Measurements from ENCODE around the gene DDRGK1. TPM values are rescaled to one million over a fixed set of nuclear protein-coding genes. Genes with fewer than 3 reads are reported as not detected.

The DDRGK1 gene
- total RNA-seq, 1 donor from 2014 or later: 61.6 TPM

DNA sequence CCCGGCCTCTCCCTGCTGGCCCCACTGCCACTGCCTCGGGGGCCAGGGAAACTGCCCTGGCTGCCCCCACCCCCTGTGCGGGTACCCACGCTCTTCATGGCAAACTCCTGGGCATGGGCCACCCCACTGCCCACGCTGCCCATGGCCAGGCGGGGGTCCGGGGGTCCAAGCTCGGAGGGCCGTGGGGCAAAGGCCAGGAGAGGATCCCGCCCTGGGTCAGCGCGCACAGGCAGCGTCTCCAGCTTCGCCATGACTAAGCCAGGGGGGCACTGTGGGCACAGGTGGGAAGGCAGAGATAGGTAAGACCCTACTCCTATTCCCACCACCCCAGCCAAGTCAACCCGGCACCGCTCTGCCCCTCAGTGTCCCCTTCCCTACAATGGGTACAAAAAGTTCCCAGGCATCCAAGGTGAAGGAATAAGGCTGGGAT is 37.6 kb downstream of the DDRGK1 start:
- Mint-ChIP-seq H3K27me3 (peaks cover 13% of the 10 kb centered on the region), H3K4me1 (ENCODE audit: unreplicated experiment) (peaks cover 9% of the 10 kb centered on the region)

DNA sequence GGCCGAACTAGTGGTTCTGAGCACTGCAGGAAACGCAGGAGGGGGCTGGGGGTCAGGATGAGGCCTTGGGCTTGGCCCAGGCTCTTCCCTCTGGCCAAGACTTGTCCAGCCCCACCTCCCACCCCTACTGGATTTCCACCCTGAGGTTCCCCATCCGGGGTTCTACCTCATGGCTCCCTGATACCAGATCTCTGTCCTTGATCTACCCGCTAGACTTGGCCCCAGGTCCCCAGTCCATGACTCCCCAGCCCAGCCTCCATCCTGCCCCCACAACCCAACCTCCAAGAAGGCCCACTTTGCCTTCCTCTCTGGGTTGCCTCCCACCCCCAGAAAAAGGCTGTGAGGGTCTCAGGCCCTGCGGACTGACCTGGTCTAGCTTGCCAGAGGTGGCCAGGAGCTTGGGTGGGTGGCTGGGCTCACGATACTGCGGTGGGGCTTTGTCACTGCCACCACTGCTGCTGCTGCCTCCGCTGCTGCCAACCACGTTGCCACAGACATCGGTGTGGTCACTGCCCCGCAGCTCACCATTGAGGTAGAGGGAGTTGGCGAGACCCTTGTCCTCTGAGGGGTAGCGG is 38.1 kb downstream of the DDRGK1 start:
- Mint-ChIP-seq H3K27me3 (peaks cover 11% of the 10 kb centered on the region), H3K4me3 (no peak overlapping the region), H3K4me1 (ENCODE audit: unreplicated experiment) (peaks cover 7% of the 10 kb centered on the region), H3K36me3 (no peaks in the 10 kb centered on the region), H3K9me3 (no peaks in the 10 kb centered on the region), H3K27ac (no peak overlapping the region)
- TF ChIP-seq, protein P1, sequence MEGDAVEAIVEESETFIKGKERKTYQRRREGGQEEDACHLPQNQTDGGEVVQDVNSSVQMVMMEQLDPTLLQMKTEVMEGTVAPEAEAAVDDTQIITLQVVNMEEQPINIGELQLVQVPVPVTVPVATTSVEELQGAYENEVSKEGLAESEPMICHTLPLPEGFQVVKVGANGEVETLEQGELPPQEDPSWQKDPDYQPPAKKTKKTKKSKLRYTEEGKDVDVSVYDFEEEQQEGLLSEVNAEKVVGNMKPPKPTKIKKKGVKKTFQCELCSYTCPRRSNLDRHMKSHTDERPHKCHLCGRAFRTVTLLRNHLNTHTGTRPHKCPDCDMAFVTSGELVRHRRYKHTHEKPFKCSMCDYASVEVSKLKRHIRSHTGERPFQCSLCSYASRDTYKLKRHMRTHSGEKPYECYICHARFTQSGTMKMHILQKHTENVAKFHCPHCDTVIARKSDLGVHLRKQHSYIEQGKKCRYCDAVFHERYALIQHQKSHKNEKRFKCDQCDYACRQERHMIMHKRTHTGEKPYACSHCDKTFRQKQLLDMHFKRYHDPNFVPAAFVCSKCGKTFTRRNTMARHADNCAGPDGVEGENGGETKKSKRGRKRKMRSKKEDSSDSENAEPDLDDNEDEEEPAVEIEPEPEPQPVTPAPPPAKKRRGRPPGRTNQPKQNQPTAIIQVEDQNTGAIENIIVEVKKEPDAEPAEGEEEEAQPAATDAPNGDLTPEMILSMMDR (conservative IDR thresholded peaks at IDR 0.05): no peak
- no peak for DNase-seq (ENCODE audit: extremely low spot score, unreplicated experiment)

More for the DNA sequence above, 37.6 kb downstream of the DDRGK1 start:
- TF ChIP-seq, protein P1 (conservative IDR thresholded peaks at IDR 0.05): no peak
- H3K27ac Mint-ChIP-seq: no peak overlapping the region
- no peaks in the 10 kb centered on the region for H3K36me3 Mint-ChIP-seq
- DNase-seq (ENCODE audit: extremely low spot score, unreplicated experiment): no peak
- H3K4me3 Mint-ChIP-seq: no peak overlapping the region
- H3K9me3 Mint-ChIP-seq: no peaks in the 10 kb centered on the region

DNA sequence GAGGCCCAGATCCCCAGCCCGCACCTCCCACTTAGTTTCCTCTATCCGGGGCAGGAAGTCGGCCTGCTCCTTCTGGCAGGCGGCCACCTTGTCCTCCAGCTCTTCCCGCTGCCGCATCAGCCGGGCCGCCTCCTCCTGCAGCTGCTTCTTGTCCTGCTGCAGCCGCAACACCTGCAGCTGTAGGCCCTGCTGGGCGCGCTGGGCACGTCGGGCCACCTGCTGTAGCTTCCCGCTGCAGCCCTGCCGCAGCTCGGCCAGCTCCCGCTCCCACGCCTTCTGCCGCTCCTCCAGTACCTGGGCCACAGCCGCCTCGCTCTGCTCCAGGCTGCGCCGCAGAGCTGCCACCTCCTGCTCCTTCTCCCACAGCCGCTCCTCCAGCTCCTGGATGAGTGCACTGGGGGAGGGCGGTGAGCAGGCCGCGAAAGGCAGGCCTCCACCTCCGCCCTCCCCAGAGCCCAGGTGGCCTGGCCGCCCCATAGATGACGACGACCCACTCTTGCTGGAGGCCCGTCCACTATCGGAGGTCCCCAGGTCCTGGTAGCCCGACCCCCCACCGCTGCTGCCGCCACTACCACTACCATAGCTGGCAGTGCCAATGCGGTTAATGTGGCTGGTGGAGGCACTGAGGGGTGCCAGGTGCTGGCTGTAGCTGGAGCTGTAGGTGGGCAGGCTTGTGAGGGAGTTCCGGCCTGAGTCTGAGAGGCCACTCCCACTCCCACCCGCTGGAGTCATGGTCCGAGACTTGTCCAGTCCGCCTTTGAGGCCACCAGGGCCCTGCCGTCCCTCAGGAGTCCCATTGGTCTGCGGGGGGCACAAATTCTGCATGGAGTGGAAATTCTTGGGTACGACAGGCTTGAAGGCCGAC is 38.8 kb downstream of the DDRGK1 start:
- peaks cover 7% of the 10 kb centered on the region for H3K4me1 Mint-ChIP-seq (ENCODE audit: unreplicated experiment)
- no peak overlapping the region for H3K27ac Mint-ChIP-seq
- H3K27me3 Mint-ChIP-seq: peaks cover 11% of the 10 kb centered on the region
- TF ChIP-seq, protein P1 (conservative IDR thresholded peaks at IDR 0.05): no peak
- H3K4me3 Mint-ChIP-seq: no peak overlapping the region
- H3K36me3 Mint-ChIP-seq: no peaks in the 10 kb centered on the region
- H3K9me3 Mint-ChIP-seq: no peaks in the 10 kb centered on the region
- no peak for DNase-seq (ENCODE audit: extremely low spot score, unreplicated experiment)

DNA sequence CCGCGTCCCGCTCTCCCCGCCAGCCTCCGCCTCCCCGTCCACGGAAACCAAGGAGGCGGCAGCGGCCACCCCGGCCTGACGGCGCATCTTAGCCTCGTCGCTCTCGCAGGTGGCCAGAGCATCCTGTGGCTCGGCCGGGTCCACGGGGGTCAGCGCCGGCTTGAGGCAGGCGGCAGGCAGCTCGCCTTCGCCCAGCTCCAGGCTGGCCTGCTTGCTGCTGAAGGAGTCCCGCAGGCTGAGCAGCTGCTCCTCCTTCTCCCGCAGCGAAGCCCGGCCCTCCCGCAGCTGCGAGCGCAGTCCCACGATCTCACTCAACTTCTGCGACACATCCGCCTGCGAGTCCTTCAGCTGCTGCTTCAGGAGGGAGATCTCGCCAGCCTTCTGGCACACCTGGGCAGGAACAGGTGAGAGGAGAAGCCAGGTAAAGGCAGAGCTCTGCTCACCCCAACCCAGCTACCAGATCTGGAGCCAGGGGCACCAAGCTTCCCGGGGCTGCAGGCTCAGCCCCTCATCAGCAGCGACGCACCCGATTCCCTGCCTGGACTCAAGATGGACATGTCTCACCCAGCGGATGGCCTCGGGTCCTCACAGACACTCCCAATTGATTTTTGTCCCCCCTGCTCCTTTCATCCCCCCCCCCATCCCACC is 39.6 kb downstream of the DDRGK1 start:
- DNase-seq (ENCODE audit: extremely low spot score, unreplicated experiment): no peak
- Mint-ChIP-seq H3K9me3 (no peaks in the 10 kb centered on the region), H3K36me3 (no peaks in the 10 kb centered on the region), H3K27me3 (peaks cover 11% of the 10 kb centered on the region), H3K4me3 (no peak overlapping the region), H3K27ac (no peak overlapping the region), H3K4me1 (ENCODE audit: unreplicated experiment) (peaks cover 7% of the 10 kb centered on the region)
- TF ChIP-seq, protein P1 (conservative IDR thresholded peaks at IDR 0.05): no peak

DNA sequence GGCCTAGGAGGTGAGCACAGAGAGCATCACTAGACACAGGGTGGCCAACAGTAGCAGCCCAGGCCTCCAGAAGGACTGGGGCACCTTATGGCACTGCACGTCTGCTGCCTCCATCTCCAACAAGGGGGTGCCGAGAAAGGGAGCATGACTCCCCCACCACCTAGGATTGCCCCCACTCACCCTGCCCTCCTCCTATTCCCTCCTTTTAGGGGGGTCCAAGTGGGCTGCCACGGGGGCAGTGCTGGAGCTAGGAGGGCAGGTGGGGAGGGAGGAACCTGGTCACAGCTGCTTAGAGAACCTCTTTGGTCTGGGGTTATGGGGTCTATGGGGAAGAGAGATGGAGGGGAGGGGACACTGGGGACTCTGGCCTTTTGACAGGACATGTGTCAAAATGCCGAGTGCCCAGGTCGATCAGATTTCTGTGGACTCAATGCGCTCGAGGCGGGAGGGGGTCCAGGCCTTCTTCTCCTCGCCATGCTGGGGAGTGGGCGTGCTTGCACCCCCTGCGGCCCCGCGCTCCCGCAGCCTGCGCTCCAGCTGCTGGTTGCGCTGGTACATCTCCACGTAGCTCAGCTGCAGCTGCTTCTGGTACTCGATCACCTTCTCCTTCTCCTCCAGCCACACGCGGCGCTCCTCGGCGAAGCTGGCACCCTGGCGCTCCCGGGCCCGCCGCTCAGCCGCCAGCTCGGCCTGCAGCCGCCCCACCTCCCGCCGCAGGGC is 40.3 kb downstream of the DDRGK1 start:
- Mint-ChIP-seq H3K9me3 (no peaks in the 10 kb centered on the region), H3K4me3 (no peak overlapping the region), H3K36me3 (no peaks in the 10 kb centered on the region), H3K27me3 (peaks cover 9% of the 10 kb centered on the region), H3K4me1 (ENCODE audit: unreplicated experiment) (peaks cover 7% of the 10 kb centered on the region), H3K27ac (no peak overlapping the region)
- TF ChIP-seq, protein P1 (conservative IDR thresholded peaks at IDR 0.05): no peak
- no peak for DNase-seq (ENCODE audit: extremely low spot score, unreplicated experiment)

All from type B pancreatic cell (in vitro differentiated cells).